HG03442 (cell line): ENCODE results near the gene THBS2.

Experiments
- ATAC-seq: cut with Tn5 transposase; IDR thresholded peaks from one replicate; pipeline ENCODE4 v1.9.1; 2021; ENCODE audit warnings: mild to moderate bottlenecking, moderate library complexity; ENCODE audit not compliant: unreplicated experiment

Gene THBS2

GRCh38 chr6:169251371-169251802, 2.3 kb downstream of the THBS2 start:
- ATAC-seq, result no peak

GRCh38 chr6:169250660-169251059, 3.0 kb downstream of the THBS2 start:
- no peak for ATAC-seq

- no peak for ATAC-seq
Measured at GRCh38 chr6:169249057-169249456, 4.6 kb downstream of the THBS2 start.

GRCh38 chr6:169248521-169248971, 5.1 kb downstream of the THBS2 start:
- ATAC-seq, result no peak

- no peak for ATAC-seq
Measured at GRCh38 chr6:169247991-169248390, 5.7 kb downstream of the THBS2 start.

GRCh38 chr6:169247419-169247818, 6.2 kb downstream of the THBS2 start:
- no peak for ATAC-seq

GRCh38 chr6:169246445-169246844, 7.2 kb downstream of the THBS2 start:
- no peak for ATAC-seq

- ATAC-seq, result no peak
Measured at GRCh38 chr6:169244684-169245383, 8.8 kb downstream of the THBS2 start.

- no peak for ATAC-seq
Measured at GRCh38 chr6:169243661-169244060, 10.0 kb downstream of the THBS2 start.

- ATAC-seq, result no peak
Measured at GRCh38 chr6:169243186-169243585, 10.5 kb downstream of the THBS2 start.

- ATAC-seq, result no peak
Measured at GRCh38 chr6:169241688-169242350, 11.8 kb downstream of the THBS2 start.

GRCh38 chr6:169240591-169241390, 12.9 kb downstream of the THBS2 start:
- no peak for ATAC-seq

- ATAC-seq, result no peak
Measured at GRCh38 chr6:169240125-169240524, 13.5 kb downstream of the THBS2 start.

GRCh38 chr6:169239181-169239580, 14.5 kb downstream of the THBS2 start:
- ATAC-seq, result no peak

- no peak for ATAC-seq
Measured at GRCh38 chr6:169238766-169239165, 14.9 kb downstream of the THBS2 start.

GRCh38 chr6:169237496-169238134, 16.0 kb downstream of the THBS2 start:
- no peak for ATAC-seq

- ATAC-seq, result no peak
Measured at GRCh38 chr6:169236988-169237387, 16.7 kb downstream of the THBS2 start.

- no peak for ATAC-seq
Measured at GRCh38 chr6:169236545-169236944, 17.1 kb downstream of the THBS2 start.

GRCh38 chr6:169235286-169235685, 18.4 kb downstream of the THBS2 start:
- ATAC-seq, result no peak

- ATAC-seq, result no peak
Measured at GRCh38 chr6:169234634-169235033, 19.0 kb downstream of the THBS2 start.

- no peak for ATAC-seq
Measured at GRCh38 chr6:169233832-169234231, 19.8 kb downstream of the THBS2 start.
